Calu3 (cell line): ENCODE data around the gene C7orf33. TPM values are rescaled to one million over a fixed set of nuclear protein-coding genes. Genes with fewer than 3 reads are reported as not detected.
"Not testable (repeated sequence)": the region's sequence is repeated elsewhere in the genome, so short reads cannot be mapped to it uniquely, and the experiment has no call there.

Experiments
- BruUV-seq: library from RNA; stranded (reverse); fragments of 400-500 nt; replicated peaks from 2 replicates; lab custom pipeline; 2021; lab: Mats Ljungman, UMichigan
- CTCF ChIA-PET: fragments of 300-600 bp; sonication (Branson Sonifier 250); formaldehyde crosslinking; loops from one replicate; lab custom pipeline; 2022; ENCODE audit warnings: antibody characterized with exemption; lab: Charles Lee
- DNase-seq: peaks from one replicate; pipeline ENCODE4 v3.0.0; 2022
- H3K27ac Mint-ChIP-seq: one replicate; pipeline ENCODE4 v1.8.0; 2022; ENCODE audit warnings: mixed read lengths; ENCODE audit not compliant: unreplicated experiment
- H3K27me3 Mint-ChIP-seq: one replicate; pipeline ENCODE4 v1.8.0; 2022; ENCODE audit warnings: mixed read lengths; ENCODE audit not compliant: unreplicated experiment
- H3K36me3 Mint-ChIP-seq: one replicate; pipeline ENCODE4 v1.8.0; 2022; ENCODE audit warnings: mild to moderate bottlenecking, moderate library complexity, mixed read lengths; ENCODE audit not compliant: insufficient read depth, unreplicated experiment
- H3K4me1 Mint-ChIP-seq: one replicate; pipeline ENCODE4 v1.8.0; 2022; ENCODE audit warnings: mild to moderate bottlenecking, low read depth, mixed read lengths; ENCODE audit not compliant: unreplicated experiment
- H3K4me3 Mint-ChIP-seq: one replicate; pipeline ENCODE4 v1.8.0; 2022; ENCODE audit warnings: mild to moderate bottlenecking, low read depth, moderate library complexity, mixed read lengths; ENCODE audit not compliant: unreplicated experiment
- H3K9me3 Mint-ChIP-seq: one replicate; pipeline ENCODE4 v1.8.0; 2022; ENCODE audit warnings: low read depth, mixed read lengths; ENCODE audit not compliant: unreplicated experiment
- CTCF ChIP-seq: fragments of 200-600 bp; IDR thresholded peaks from one replicate; pipeline ENCODE4 v1.8.0; 2022; ENCODE audit warnings: antibody characterized with exemption; ENCODE audit not compliant: unreplicated experiment
- intact Hi-C: fragments of 100-400 bp; cut with micrococcal nuclease; formaldehyde crosslinking; loops from one replicate; pipeline ENCODE4 v1.10.0; 2022; ENCODE audit not compliant: unreplicated experiment
- total RNA-seq: library from RNA; stranded (reverse); gene quantifications from 2 replicates; pipeline ENCODE4 v1.2.3, GENCODE V29; 2022

C7orf33 gene
- total RNA-seq, 1 experiment from 2014 or later: not detected

DNA sequence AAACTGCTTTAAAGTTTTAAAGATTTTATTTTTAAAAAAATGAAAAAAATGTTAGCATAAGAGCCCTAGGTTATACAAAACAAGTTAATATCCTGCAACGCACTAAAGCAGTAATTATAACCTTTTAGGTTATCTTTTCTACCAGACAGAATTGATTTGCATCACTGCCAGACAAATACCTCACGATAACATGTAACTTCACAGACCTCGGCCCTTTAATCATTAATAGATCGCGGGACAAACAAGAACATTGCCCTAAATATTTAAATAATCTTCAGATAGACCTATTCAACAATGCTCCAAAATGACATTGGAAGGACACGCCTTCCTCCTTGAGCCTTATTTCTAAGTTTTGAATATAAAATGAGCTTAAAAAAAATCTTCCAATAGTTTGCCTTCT, 23.8 kb upstream of the C7orf33 start:
- no peak for TF ChIP-seq CTCF
- BruUV-seq: no TSS peak
- Mint-ChIP-seq H3K27ac (no peak overlapping the region), H3K4me1 (peaks cover 24% of the 10 kb centered on the region), H3K4me3 (no peak overlapping the region), H3K9me3 (no peaks in the 10 kb centered on the region), H3K36me3 (peaks cover 4% of the 10 kb centered on the region), H3K27me3 (no peaks in the 10 kb centered on the region)
- DNase-seq: no peak
- intact Hi-C loops: no loop called here
- CTCF ChIA-PET: interaction anchor here (0.6 kb wide), 2 partner anchors 42 to 235 kb away, joined by 3 to 7 read pairs; no protein-coding TSS in a partner anchor

GRCh38 chr7:148567524-148567923, 23.0 kb upstream of the C7orf33 start:
- BruUV-seq: no TSS peak
- Mint-ChIP-seq H3K27ac (no peak overlapping the region), H3K27me3 (no peaks in the 10 kb centered on the region), H3K4me1 (peaks cover 24% of the 10 kb centered on the region), H3K36me3 (peaks cover 4% of the 10 kb centered on the region), H3K9me3 (no peaks in the 10 kb centered on the region), H3K4me3 (no peak overlapping the region)
- intact Hi-C loops: no loop called here
- no peak for TF ChIP-seq CTCF
- DNase-seq: no peak
- CTCF ChIA-PET: interaction anchor here (0.6 kb wide), 1 partner anchor 234 kb away, joined by 3 read pairs; no protein-coding TSS in a partner anchor

DNA sequence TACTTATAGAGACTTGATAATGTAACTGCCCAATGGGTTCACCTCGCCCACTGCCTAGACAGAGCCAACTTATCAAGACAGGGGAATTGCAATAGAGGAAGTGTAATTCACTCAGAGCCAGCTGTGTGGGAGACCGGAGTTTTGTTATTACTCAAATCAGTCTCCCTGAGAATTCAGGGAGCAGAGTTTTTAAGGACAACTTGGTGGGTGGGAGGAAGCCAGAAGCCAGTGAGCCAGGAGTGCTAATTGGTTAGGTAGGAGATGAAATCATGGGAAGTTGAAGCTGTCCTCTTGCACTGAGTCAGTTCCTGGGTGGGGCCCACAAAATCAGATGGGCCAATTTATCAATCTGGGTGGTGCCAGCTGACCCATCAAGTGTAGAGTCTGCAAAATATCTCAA, 20.1 kb upstream of the C7orf33 start:
- DNase-seq: no peak
- Mint-ChIP-seq H3K36me3 (no peaks in the 10 kb centered on the region), H3K4me1 (peaks cover 13% of the 10 kb centered on the region), H3K9me3 (no peaks in the 10 kb centered on the region), H3K4me3 (no peak overlapping the region), H3K27ac (no peak overlapping the region), H3K27me3 (no peaks in the 10 kb centered on the region)
- no peak for TF ChIP-seq CTCF
- CTCF ChIA-PET: no interaction called here
- BruUV-seq: no TSS peak
- intact Hi-C loops: loop anchor here (10.0 kb wide), 1 partner anchor 204 kb away; no protein-coding TSS in a partner anchor

DNA sequence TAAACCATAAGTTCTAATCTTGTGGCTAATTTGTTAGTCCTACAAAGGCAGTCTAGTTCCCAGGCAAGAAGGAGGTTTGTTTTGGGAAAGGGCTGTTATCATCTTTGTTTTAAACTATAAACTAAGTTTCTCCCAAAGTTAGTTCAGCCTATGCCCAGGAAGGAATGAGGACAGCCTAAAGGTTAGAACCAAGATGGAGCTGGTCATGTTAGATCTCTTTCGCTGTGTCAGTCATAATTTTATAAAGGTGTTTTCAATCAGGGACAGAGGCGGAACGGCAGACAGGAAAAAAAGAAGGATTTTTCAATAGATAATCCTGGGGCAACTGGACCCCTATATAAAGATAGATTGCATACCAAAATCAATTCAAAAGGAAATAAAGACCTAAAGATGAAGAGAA, 19.6 kb upstream of the C7orf33 start:
- H3K4me3 Mint-ChIP-seq, H3K9me3 Mint-ChIP-seq, H3K27ac Mint-ChIP-seq, H3K36me3 Mint-ChIP-seq, DNase-seq, H3K27me3 Mint-ChIP-seq, H3K4me1 Mint-ChIP-seq, CTCF ChIA-PET, BruUV-seq: not testable (repeated sequence)
- intact Hi-C loops: loop anchor here (10.0 kb wide), 1 partner anchor 204 kb away; no protein-coding TSS in a partner anchor

DNA sequence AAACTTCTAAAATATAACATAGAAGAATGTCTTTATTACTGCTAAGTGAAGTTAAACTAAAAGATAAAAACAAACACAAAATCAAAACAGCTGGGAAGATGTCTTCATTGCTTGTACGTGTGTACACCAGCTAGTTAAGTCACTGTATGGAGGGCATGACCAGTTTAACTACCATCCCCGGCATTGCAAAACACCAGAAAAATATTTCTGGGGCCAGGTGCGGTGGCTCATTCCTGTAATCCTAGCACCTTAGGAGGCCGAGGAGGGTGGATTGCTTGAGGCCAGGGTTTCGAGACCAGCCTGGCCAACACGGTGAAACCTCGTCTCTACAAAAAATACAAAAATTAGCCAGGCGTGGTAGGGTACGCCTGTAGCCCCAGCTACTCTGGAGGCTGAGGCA, 19.2 kb upstream of the C7orf33 start:
- Mint-ChIP-seq H3K4me3 (no peak overlapping the region), H3K27ac (no peak overlapping the region), H3K27me3 (no peaks in the 10 kb centered on the region), H3K9me3 (no peaks in the 10 kb centered on the region), H3K36me3 (no peaks in the 10 kb centered on the region), H3K4me1 (peaks cover 4% of the 10 kb centered on the region)
- TF ChIP-seq CTCF: no peak
- no peak for DNase-seq
- CTCF ChIA-PET: no interaction called here
- no TSS peak for BruUV-seq
- intact Hi-C loops: loop anchor here (10.0 kb wide), 1 partner anchor 203 kb away; no protein-coding TSS in a partner anchor
